SK-N-MC (cell line): ENCODE measurements around the gene SPAG8.

Experiments
- EZH2 ChIP-seq: fragments of 200-600 bp; sonication (generic); IDR thresholded peaks from one replicate; pipeline ENCODE4 v1.6.1; 2017; ENCODE audit warnings: antibody characterized with exemption
- FOXP2 ChIP-seq: optimal IDR thresholded peaks from 2 replicates; pipeline ENCODE3; 2011; ENCODE audit warnings: mild to moderate bottlenecking, moderate library complexity; ENCODE audit not compliant: insufficient read depth; ENCODE audit errors: extremely low read length, control extremely low read depth
- POLR2AphosphoS5 ChIP-seq: IDR thresholded peaks from 2 replicates; pipeline ENCODE4 v1.6.1; 2012; ENCODE audit warnings: mild to moderate bottlenecking, low read depth, low read length, borderline replicate concordance

DNA sequence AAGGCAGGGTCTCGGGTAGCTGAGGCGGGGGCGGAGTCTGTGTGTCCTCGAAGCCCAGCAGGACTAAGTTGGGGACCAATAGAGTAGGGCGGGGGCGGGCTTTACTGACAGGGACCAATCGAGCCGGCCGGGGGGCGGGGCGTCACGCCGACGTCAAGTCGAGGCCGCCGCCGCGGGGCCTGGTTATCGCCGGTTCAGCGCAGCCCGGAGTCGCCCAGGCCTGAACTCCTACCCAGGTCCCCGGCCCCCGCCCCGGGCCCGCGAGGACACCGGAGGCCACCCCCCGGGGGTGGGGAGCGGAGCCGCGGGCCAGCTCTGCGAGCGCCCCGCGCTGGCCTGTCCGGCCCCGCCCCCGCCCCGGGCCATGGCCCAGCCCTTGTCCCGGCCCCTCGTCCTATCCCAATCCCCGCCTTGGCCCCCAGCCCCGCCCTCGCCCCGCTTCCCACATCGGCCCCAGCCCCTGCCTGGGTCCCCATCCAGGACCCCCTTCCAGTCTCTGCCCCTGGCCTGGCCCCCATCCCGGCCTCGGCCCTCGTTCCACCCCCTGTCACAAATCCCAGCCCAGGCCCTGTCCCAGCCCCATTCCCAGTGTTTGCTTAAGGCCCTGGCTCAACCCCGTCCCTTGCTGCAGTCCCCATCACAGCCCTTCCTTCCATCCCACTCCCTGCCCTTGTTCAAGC is 17.2 kb upstream of the SPAG8 start, which contains the start of gene TMEM8B:
- TF ChIP-seq POLR2AphosphoS5 (0 out of 2 replicates have a peak, but pooled peaks have one; percentile 19), EZH2 (no peak), FOXP2 (no peak)
